ENCODE results near the gene ARF4. TPM values are rescaled to one million over a fixed set of nuclear protein-coding genes. Genes with fewer than 3 reads are reported as not detected.

ARF4 gene
- total and polyA plus RNA-seq, 10 donors: 41.1 to 88.7 (median 75.3) TPM

GRCh38 chr3:57627976-57628375 is 30.8 kb upstream of the ARF4 start:
- Histone ChIP-seq H3K27me3 (replicated peaks in 1 of 7) (no peaks in the 10 kb centered on the region), H3K36me3 (peaks cover 3 to 98% (median 78%) of the 10 kb centered on the region in 6 donors), H3K27ac (no peak overlapping the region), H3K4me1 (no peaks in the 10 kb centered on the region), H3K4me3 (no peak overlapping the region), H3K9me3 (no peaks in the 10 kb centered on the region)
- TF ChIP-seq POLR2A (IDR thresholded peaks at IDR 0.05) (no peak), POLR2AphosphoS5 (IDR thresholded peaks at IDR 0.05) (no peak), CTCF (IDR thresholded peaks at IDR 0.05 in 8 of 11, conservative IDR thresholded peaks at IDR 0.05 in 3 of 11) (no peak)
- 91 to 97% (median 96%) methylated on average over 6 of the region's 6 CpGs for WGBS, 5 donors
- DNase-seq: no peak
- intact Hi-C loops (cut with DNase I; ENCODE audit: low total_unique reads): no loop called here

GRCh38 chr3:57624801-57625200 is 27.7 kb upstream of the ARF4 start:
- Histone ChIP-seq H3K27ac (no peak overlapping the region), H3K4me3 (no peak overlapping the region), H3K27me3 (replicated peaks in 1 of 7) (no peaks in the 10 kb centered on the region), H3K9me3 (no peaks in the 10 kb centered on the region), H3K4me1 (no peaks in the 10 kb centered on the region), H3K36me3 (peaks cover 3 to 93% (median 56%) of the 10 kb centered on the region in 6 donors)
- DNase-seq: no peak
- intact Hi-C loops (cut with DNase I; ENCODE audit: low total_unique reads): no loop called here
- TF ChIP-seq POLR2AphosphoS5 (IDR thresholded peaks at IDR 0.05) (no peak), CTCF (IDR thresholded peaks at IDR 0.05 in 8 of 11, conservative IDR thresholded peaks at IDR 0.05 in 3 of 11) (no peak), POLR2A (IDR thresholded peaks at IDR 0.05) (no peak)
- 79 to 97% (median 97%) methylated on average over 3 of the region's 3 CpGs for WGBS, 5 donors

- no peak for DNase-seq
- Histone ChIP-seq H3K27ac (no peak overlapping the region), H3K27me3 (replicated peaks in 1 of 7) (no peaks in the 10 kb centered on the region), H3K9me3 (peaks cover 0 to 5% (median 2%) of the 10 kb centered on the region in 8 donors), H3K36me3 (peaks cover 0 to 81% (median 35%) of the 10 kb centered on the region in 6 donors), H3K4me1 (no peaks in the 10 kb centered on the region), H3K4me3 (no peak overlapping the region)
- intact Hi-C loops (cut with DNase I; ENCODE audit: low total_unique reads): no loop called here
- TF ChIP-seq POLR2AphosphoS5 (IDR thresholded peaks at IDR 0.05) (no peak), CTCF (IDR thresholded peaks at IDR 0.05 in 8 of 11, conservative IDR thresholded peaks at IDR 0.05 in 3 of 11) (no peak), POLR2A (IDR thresholded peaks at IDR 0.05) (no peak)
Observed at GRCh38 chr3:57622362-57622761, 25.2 kb upstream of the ARF4 start.

GRCh38 chr3:57617739-57618138 is 20.6 kb upstream of the ARF4 start:
- intact Hi-C loops (cut with DNase I; ENCODE audit: low total_unique reads): no loop called here
- no peak overlapping the region for H3K27ac ChIP-seq
- TF ChIP-seq POLR2AphosphoS5 (IDR thresholded peaks at IDR 0.05): no peak
- TF ChIP-seq POLR2A (IDR thresholded peaks at IDR 0.05): no peak
- no peak for TF ChIP-seq CTCF (IDR thresholded peaks at IDR 0.05 in 8 of 11, conservative IDR thresholded peaks at IDR 0.05 in 3 of 11)
- no peak overlapping the region for H3K4me3 ChIP-seq
- H3K36me3 ChIP-seq: peaks cover 0 to 42% (median 2%) of the 10 kb centered on the region in 6 donors
- peaks cover 0 to 5% (median 2%) of the 10 kb centered on the region in 8 donors for H3K9me3 ChIP-seq
- 93 to 100% (median 99%) methylated on average over 3 of the region's 3 CpGs for WGBS, 5 donors
- no peaks in the 10 kb centered on the region for H3K4me1 ChIP-seq
- no peaks in the 10 kb centered on the region for H3K27me3 ChIP-seq (replicated peaks in 1 of 7)
- DNase-seq: no peak

Data from spleen (tissue), 11 donors.